ENCODE data around the gene FRS3.

Gene FRS3

GRCh38 chr6:41747256-41748101, 32.2 kb downstream of the FRS3 start, which contains the start of gene PGC:
TSS of gene PGC (minus strand) at chr6:41747397. CDS start at chr6:41747334, 63 bp downstream.
- in situ Hi-C loops (cut with MboI; ENCODE audit: low sequenced_read_pairs): no loop called here

- in situ Hi-C loops (cut with MboI; ENCODE audit: low sequenced_read_pairs): no loop called here
These were observed 33.6 kb downstream of the FRS3 start for GRCh38 chr6:41746107-41746506.

GRCh38 chr6:41744236-41744787, 35.4 kb downstream of the FRS3 start:
- in situ Hi-C loops (cut with MboI; ENCODE audit: low sequenced_read_pairs): no loop called here

- in situ Hi-C loops (cut with MboI; ENCODE audit: low sequenced_read_pairs): no loop called here
These were observed 36.1 kb downstream of the FRS3 start for GRCh38 chr6:41743406-41744235.

- in situ Hi-C loops (cut with MboI; ENCODE audit: low sequenced_read_pairs): no loop called here
These were observed 37.8 kb downstream of the FRS3 start for GRCh38 chr6:41741625-41742490.

GRCh38 chr6:41740366-41741162, 39.1 kb downstream of the FRS3 start:
- in situ Hi-C loops (cut with MboI; ENCODE audit: low sequenced_read_pairs): no loop called here

- in situ Hi-C loops (cut with MboI; ENCODE audit: low sequenced_read_pairs): no loop called here
These were observed 40.7 kb downstream of the FRS3 start for GRCh38 chr6:41739041-41739440.

GRCh38 chr6:41737591-41738130, 42.0 kb downstream of the FRS3 start:
- in situ Hi-C loops (cut with MboI; ENCODE audit: low sequenced_read_pairs): no loop called here

- in situ Hi-C loops (cut with MboI; ENCODE audit: low sequenced_read_pairs): no loop called here
These were observed 42.7 kb downstream of the FRS3 start for GRCh38 chr6:41736800-41737555.

- in situ Hi-C loops (cut with MboI; ENCODE audit: low sequenced_read_pairs): no loop called here
These were observed 43.4 kb downstream of the FRS3 start for GRCh38 chr6:41736186-41736733.

GRCh38 chr6:41735427-41736185, 44.1 kb downstream of the FRS3 start, which contains the start of gene TFEB:
TSS of gene TFEB (minus strand) at chr6:41735608. CDS start at chr6:41691213, 44,395 bp downstream.
- in situ Hi-C loops (cut with MboI; ENCODE audit: low sequenced_read_pairs): no loop called here

GRCh38 chr6:41734666-41735426, 44.9 kb downstream of the FRS3 start:
- in situ Hi-C loops (cut with MboI; ENCODE audit: low sequenced_read_pairs): no loop called here

GRCh38 chr6:41733707-41734665, 45.7 kb downstream of the FRS3 start:
- in situ Hi-C loops (cut with MboI; ENCODE audit: low sequenced_read_pairs): no loop called here

- in situ Hi-C loops (cut with MboI; ENCODE audit: low sequenced_read_pairs): no loop called here
These were observed 46.4 kb downstream of the FRS3 start for GRCh38 chr6:41733360-41733706.

- in situ Hi-C loops (cut with MboI; ENCODE audit: low sequenced_read_pairs): no loop called here
These were observed 46.9 kb downstream of the FRS3 start for GRCh38 chr6:41732591-41733359.
